NCI-H1105 treated with DMSO at 0.1 percent for 48 hours (cell line): Measurements from ENCODE around the gene IARS2.
A peak's percentile ranks its signal among the peaks of the same experiment; 100 is the strongest.
"Not testable (repeated sequence)": the region's sequence is repeated elsewhere in the genome, so short reads cannot be mapped to it uniquely, and the experiment has no call there.

ENCODE experiments used
- DNase-seq: peaks from one replicate; lab custom pipeline; 2025; lab: John Stamatoyannopoulos, UW

Gene IARS2

DNA sequence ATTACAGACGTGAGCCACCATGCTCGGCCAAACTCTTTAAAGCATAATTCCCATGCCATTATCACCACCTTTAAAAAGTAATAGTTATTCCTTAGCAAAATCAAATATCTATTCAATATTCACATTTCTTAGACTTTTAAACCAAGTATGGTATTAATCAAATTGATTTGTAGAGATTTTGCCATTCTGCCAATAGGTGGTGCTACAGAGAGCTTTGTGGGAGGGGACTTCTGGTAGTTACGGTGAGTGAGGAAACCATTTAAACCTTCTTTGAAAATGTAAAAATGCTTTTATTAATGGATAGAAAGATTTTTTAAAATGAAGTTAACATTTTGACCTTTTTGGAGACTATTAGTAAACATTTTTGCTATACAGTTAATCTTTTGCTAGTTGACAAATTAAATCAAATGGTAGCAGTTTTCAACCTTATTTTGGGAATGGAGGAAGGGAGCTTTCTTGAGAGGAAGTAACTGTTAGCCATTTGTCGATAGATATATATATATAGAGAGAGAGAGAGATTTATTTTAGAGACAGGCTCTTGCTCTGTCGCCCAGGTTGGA is 19.3 kb downstream of the IARS2 start:
- peak; percentile 8 for DNase-seq

- DNase-seq = no peak
These were observed 25.1 kb downstream of the IARS2 start for GRCh38 chr1:220119043-220119512.

- DNase-seq = no peak
These were observed 28.0 kb downstream of the IARS2 start for GRCh38 chr1:220121791-220122530.

GRCh38 chr1:220123066-220123465 is 29.1 kb downstream of the IARS2 start:
- DNase-seq = no peak

DNA sequence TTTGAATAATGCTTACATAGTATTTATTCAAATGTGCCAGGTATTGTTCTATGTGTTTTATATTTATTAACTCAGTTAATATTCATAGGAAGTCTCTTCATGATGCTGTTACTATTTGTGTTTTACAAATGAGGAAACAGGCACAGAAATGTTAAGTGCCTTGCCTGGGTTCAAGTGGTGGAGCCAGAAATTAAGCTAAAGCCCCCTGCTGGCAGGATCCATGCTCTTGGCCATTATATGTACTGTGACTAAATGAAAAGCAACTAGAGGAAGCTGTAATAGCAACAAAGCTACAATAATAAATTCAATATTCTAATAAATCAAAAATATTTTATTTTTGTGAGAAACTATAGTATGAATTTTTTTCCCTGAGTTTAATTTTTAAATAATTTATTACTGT is 30.0 kb downstream of the IARS2 start:
- DNase-seq = no peak

DNA sequence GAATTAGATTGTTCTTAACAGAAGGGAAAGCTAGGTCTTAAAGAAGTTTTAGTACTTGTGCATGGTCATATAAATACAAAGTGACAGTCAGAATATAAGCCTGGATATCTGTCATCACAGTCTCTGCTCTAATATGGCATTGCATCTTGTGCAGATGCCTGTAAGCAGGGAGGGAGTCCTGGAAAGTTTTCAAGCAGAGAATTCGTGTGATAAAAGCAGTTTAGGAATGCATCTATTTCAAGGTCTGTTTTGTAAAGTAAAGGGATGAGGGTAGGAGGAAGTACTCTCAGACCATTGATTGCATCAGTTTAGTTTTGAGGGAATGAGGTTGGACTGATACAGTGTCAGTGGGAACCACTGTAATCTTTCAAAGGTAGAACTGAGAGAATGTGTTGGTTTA is 30.6 kb downstream of the IARS2 start:
- no peak for DNase-seq

DNA sequence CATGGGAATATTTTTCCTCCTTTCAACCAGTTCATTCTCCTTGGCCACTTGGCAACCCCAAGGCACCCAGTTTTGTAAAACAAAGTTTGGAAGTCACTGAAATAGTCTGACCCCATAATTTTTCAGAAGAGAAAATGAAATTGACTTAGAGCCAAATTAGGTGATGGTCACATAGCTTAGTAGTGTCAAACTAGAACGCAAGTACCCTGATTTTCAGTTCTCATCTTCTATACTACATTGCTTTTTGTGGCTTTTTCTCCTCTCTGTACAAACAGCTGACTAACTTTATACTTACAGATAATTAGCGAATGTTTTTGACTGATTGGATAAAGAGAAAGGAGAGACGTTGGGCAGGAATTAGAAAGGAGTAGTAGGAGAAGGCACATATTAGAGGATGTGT is 33.1 kb downstream of the IARS2 start:
- DNase-seq = no peak

GRCh38 chr1:220129479-220130210 is 35.7 kb downstream of the IARS2 start:
- DNase-seq = no peak

DNA sequence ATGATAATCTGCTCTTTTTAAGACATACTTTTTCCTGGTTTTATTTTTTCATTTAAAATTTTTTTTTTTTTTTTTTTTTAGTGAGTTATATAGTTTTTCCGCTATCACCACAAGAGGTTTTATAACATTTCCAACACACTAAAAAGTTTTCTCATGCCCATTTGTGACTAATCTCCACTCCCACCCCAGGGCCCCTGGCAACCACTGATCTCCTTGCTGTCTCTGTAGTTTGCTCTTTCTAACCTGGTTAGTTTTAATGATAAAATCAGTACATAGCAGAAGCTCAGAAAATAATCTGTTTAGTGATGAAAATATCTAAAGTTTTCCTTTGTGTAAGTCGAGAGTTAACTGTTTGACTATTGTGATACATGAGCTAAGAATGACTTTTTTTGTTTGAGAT is 41.8 kb downstream of the IARS2 start:
- no peak for DNase-seq

GRCh38 chr1:220137019-220137786 is 43.3 kb downstream of the IARS2 start:
- no peak for DNase-seq

GRCh38 chr1:220139966-220140365 is 46.0 kb downstream of the IARS2 start:
- DNase-seq = no peak

- DNase-seq = no peak
These were observed 50.1 kb downstream of the IARS2 start for GRCh38 chr1:220144051-220144450.

DNA sequence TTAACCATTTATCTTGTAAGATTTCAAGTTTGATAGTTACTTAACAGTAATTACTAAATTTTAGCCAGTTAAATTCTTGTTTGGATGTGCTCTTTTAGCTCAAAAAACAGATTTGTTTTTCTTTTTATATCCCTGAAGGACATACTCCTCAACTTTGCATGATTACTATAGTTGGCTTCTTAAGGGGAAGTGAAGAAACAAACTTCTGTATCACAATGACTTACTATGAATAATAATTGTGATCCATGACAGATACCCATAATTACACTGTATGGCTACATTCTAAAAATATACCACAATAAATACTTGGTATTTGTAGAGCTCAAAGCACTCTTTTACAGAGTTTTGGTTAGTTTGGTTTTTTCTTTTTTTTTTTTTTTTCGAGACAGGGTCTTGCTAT is 55.8 kb downstream of the IARS2 start:
- no peak for DNase-seq

DNA sequence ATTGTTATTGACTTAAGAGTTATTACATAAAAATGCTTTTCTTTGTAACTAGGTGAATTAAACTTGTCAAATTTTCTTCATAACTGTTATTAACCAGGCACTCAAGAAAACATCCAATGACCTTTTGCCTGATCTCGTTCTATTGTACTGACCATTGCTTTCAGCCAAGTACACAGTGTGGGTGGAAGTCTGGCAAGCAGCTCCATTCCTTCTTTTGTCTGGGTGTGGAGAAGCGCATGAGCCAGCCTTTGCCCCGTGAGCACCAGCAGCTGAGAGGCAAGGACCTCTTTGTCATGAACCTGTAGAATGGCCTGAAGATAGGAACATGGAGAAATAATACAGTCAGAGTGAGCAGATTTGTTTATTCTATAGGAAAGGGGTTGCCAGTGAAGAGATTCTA is 57.5 kb downstream of the IARS2 start:
- no peak for DNase-seq

GRCh38 chr1:220153147-220153546 is 59.2 kb downstream of the IARS2 start:
- no peak for DNase-seq

GRCh38 chr1:220156620-220157146 is 62.8 kb downstream of the IARS2 start:
- no peak for DNase-seq

GRCh38 chr1:220157738-220158137 is 63.8 kb downstream of the IARS2 start:
- DNase-seq = no peak

DNA sequence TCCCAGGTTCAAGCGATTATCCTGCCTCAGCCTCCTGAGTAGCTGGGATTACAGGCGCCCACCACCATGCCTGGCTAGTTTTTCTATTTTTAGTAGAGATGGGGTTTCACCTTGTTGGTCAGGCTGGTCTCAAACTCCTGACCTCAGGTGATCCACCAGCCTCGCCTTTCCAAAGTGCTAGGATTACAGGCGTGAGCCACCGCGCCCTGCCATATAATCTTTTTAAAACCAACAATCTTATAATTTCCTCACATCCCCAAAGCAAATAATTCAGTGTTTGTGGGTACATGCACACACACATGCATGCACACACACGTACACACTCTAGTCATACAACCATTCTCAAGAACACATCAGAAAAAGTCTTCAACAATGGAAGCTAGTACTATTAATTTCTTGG is 64.6 kb downstream of the IARS2 start:
- DNase-seq = not testable (repeated sequence)

DNA sequence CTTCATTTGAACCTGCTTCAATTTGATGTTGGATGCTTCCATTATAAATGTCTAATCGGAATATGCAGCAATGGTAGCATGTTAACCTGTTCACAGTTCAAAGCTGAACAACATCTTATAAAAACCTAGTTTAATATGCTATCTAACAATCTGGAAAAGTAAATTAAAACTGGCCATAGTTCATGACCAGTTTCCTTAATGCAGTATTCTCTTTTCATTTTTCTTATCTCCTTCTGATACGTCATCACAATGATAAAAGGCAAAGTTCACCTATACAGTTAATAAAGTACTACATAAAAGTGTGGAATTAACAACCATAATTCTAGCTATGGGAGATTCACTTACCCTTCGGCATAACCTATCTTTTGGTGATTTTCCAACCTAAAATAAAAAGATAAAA is 65.1 kb downstream of the IARS2 start:
- no peak for DNase-seq

GRCh38 chr1:220160027-220160426 is 66.1 kb downstream of the IARS2 start:
- DNase-seq = no peak

DNA sequence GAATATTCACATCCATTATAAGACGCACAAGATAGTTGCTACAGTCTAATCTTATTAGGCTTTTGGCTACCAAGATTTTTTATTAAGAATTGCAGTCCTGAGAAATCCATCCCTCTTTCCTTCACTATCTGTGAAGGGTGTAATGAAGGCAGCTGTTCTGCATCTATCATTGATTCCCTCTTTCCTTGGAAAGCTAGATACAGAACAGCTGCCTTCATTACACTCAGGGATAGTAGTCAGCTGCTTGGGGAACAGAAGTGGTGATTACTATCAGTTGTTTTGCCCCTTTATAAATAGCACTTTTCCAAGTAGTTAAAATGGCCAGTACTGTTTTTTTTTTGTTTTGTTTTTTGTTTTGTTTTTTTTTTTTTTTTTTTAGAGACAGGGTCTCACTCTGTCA is 70.2 kb downstream of the IARS2 start:
- DNase-seq = no peak

DNA sequence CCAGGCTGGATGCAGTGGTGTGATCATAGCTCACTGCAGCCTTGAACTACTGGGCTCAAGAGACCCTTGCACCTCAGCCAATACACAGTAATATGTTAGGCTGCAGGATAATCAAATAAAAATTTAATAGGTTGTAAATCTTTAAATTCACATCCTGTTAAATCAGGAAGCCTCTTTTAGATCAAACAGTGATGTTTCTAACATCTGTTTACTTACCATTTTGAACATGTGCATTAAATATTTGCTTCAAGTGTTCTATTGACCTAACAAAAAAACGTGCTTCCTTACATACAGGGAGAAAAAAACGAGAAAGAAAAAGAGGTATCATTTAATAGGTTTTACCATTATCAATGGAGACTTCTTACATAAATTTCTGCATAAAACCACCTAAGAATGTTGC is 70.6 kb downstream of the IARS2 start:
- DNase-seq = no peak
